ENCODE measurements around the gene DCTN2.
"Not testable (repeated sequence)": the region's sequence is repeated elsewhere in the genome, so short reads cannot be mapped to it uniquely, and the experiment has no call there.

Gene DCTN2

DNA sequence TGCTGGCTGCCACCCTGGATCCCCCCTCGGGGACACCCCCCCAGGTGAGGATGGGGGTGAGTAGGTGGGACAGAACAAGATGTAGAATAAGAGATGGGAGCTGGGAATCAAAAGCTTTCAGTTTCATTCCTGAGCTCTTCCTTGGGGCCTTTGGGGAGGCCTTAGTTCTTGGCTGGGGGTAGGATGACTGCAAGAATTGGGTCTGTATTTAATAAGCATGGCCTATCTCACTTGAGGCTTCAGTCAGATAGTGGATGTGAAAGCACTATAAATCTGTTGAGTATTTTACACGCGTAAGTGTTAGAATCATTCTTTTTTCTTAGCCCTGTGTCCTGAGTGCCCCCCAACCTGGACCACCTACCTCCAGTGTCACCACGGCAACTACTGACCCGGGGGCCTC, 19.8 kb downstream of the DCTN2 start:
- DNase-seq (ENCODE audit: low read depth): no peak

DNA sequence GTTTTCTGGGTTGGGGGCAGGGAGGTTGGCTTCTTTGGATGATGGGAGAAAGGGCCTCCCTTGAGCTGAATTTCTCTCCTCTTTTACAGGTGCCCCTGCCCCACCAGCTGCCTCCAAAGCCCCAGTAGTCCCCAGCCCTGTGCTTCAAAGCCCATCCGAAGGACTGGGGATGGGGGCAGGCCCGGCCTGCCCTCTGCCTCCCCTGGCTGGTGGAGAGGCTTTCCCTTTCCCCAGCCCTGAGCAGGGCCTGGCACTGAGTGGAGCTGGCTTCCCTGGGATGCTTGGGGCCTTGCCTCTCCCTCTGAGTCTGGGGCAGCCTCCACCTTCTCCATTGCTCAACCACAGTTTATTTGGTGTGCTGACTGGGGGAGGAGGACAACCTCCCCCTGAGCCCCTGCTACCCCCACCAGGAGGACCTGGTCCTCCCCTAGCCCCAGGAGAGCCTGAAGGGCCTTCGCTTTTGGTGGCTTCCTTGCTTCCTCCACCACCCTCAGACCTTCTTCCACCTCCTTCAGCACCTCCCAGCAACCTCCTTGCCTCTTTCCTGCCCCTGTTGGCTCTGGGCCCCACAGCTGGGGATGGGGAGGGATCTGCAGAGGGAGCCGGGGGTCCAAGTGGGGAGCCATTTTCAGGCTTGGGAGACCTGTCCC, 20.4 kb downstream of the DCTN2 start:
- no peak for DNase-seq (ENCODE audit: low read depth)

DNA sequence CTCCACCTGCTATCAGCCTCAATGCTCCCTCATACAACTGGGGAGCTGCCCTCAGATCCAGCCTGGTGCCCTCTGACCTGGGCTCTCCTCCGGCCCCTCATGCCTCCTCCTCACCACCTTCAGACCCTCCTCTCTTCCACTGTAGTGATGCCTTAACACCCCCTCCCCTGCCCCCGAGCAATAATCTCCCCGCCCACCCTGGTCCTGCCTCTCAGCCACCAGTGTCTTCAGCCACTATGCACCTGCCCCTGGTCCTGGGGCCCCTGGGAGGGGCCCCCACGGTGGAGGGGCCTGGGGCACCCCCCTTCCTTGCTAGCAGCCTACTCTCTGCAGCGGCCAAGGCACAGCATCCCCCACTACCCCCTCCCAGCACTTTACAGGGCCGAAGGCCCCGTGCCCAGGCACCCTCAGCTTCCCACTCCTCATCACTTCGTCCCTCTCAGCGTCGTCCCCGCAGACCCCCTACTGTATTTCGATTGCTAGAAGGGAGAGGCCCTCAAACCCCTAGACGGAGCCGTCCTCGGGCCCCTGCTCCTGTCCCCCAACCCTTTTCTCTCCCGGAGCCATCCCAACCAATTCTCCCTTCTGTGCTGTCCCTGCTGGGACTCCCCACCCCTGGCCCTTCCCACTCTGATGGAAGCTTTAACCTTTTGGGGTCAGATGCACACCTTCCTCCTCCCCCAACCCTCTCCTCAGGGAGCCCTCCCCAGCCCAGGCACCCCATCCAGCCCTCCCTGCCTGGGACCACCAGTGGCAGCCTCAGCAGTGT, 21.2 kb downstream of the DCTN2 start:
- DNase-seq (ENCODE audit: low read depth): no peak

DNA sequence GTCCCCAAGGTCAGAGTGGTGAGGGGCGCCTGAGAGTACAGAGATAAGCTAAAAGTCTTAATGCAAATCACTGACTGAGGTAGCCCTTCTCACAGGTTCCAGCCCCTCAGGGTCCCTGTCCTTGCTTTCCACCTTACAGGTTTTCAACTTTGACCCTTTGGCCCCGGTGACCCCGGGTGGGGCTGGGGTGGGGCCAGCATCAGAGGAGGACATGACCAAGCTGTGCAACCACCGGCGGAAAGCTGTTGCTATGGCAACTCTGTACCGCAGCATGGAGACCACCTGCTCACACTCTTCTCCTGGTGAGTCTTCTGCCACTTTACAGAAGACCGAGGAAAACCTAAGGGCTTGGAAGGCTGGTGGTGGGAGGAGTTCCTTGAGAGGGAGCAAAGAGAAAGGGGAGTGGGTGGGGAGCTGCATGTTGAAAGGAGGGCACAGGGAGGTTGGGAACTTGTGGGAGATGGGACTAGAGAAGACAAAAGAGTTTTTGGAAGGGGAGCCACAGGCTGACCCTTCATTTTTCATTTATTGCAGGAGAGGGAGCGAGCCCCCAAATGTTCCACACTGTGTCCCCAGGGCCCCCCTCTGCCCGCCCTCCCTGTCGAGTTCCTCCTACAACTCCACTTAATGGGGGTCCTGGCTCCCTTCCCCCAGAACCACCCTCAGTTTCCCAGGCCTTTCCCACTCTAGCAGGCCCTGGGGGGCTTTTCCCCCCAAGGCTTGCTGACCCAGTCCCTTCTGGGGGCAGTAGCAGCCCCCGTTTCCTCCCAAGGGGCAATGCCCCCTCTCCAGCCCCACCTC, 22.0 kb downstream of the DCTN2 start:
- no peak for DNase-seq (ENCODE audit: low read depth)

DNA sequence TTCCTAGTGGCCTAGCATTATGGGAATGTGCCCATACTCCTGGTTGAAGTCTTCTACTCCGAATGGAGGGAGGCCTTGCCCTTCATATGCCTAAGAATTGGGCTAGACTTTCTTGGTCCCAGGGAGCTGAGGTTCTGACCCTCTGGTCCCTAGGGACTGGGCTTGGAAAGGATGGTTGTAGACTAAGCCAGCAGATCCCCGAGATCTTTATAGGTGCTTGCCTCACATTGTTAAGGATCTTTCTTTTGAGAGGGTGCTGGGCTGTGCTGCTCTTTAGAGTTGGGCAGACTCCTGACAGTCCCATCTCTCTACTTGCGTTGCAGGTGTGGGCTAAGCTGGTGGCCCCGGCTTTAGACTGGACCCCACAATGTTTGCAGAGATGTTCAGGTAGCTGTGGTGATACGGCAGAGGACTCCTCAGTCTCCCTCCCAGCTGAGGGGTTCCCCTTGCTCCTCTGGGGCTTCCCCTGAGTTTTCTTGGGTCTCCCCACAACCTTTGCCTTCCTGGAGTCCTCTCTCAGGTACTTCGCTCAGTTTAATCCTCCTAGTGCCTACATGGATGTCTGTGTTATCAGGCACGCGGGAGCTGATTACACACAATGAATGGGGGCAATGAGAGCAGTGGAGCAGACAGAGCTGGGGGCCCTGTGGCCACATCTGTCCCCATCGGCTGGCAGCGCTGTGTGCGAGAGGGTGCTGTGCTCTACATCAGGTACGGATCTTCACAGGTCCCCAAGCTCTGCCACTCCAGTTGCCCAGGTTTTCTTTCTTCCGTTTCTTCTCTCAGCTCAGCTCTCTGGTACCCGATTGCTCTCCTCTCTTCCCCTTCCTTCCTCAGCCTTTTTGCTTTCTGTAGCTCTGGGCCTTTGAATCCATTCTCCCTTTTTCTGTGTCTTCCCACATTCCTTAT, 23.0 kb downstream of the DCTN2 start:
- DNase-seq (ENCODE audit: low read depth): no peak

DNA sequence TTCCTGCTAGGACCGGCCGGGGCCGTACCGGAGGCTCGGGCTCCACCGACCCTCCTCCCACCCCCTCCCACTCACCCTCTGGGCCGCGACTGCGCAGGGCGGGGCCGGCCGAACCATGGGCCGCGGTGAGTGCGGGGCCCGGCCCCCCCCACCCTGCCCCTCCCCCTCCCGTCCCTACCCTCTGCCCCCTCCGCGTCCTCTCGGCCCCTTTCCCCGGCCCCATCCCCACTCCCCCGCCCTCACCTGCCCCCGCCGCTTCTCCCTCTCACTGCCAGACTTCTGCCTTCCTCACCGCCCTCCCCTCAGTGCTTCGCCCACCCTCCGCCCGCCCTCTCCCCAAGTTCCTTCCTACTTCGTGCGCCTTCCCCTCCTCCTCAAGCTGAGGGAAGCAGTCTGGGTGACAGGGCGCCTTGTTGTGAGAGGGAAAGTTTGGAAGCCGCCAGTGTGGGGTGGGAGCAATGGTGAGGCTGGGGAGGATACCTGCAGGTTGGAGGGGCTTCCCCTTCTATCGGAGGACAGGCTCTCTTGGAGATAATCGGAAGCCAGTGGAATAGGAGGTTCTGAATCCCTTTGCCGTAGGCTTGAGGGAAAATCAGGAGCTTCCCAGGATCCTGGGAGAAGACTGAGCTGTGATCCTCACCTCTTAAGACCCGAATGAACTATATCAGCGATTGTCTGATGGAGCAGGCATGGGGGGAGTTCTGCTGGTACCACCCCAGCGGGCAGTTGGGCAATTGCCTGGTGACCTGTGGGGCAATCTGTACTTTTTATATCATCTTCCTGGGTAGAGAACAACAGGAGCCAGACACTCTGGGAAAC, 23.9 kb downstream of the DCTN2 start:
- DNase-seq (ENCODE audit: low read depth): peak; percentile 56

DNA sequence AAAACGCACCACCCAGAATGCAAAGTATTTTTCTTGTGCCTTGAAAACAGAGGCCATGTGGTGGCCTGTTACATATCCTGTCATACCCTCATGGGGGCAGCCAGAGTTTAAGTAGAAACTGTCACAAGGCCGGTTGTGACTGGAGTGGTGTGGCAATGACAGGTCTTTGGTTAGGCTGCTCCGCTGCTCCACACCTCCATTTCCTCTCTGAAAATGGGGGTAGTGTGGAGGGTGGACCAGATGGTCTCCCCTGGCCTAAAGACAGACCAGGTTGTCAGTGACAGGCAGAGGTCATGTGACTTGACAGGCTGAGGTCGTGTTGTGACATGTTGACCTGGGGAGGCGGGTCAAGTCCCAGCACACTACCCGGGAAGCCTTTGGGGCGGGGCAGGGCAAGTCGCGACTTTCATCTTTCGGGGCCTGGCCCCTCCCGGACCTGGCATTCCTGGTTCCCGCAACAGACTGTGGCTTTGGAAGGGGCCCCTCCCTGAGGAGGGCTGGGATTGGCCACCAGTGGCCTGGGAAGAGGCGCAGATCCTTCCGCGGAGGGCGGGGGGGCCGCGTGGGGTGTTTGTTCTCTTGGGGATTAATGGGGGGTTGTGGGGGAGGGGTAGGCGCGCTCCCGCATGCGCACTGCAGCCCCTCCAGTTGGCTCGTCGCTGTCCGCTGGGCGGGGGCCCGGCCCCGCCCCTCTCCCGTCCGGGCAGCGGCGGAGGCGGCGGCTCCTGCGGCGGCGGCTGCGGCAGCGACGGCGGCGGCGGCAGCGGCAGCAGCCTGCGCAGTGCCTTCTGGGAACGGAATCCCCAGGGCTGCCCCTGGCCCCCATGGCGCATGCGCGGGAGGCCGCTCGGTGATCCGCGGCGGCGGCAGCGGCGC, 24.7 kb downstream of the DCTN2 start, which contains the start of gene MBD6:
Gene MBD6, plus strand, starts transcription at position 814 of the 876 bp plus-strand sequence. CDS start 1,480 bp downstream, outside the sequence.
- DNase-seq (ENCODE audit: low read depth): peak; percentile 94

DNA sequence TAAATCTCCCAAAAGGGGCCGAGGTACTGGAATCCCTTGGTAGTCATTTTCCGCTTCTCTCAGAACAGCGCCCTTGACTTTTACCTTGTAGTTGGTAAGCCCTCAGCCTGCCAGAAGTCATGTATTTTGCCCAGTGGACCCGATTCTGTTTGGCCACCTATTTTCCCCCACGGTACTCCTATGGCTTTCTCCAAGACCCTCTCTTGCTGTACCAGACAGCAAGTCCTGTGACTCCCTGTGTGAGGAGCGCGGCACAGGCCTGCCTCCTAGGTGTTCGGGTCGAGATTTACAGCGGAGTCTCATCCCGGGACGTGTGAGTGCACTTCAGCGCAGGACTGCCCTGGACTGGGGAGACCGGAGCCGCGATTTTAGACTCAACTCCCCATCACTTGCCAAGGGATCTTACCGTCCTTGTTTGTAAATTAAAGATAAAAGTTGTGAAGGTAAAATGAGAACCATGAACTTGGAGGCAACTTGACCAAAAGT, 25.4 kb downstream of the DCTN2 start:
- DNase-seq (ENCODE audit: low read depth): no peak

DNA sequence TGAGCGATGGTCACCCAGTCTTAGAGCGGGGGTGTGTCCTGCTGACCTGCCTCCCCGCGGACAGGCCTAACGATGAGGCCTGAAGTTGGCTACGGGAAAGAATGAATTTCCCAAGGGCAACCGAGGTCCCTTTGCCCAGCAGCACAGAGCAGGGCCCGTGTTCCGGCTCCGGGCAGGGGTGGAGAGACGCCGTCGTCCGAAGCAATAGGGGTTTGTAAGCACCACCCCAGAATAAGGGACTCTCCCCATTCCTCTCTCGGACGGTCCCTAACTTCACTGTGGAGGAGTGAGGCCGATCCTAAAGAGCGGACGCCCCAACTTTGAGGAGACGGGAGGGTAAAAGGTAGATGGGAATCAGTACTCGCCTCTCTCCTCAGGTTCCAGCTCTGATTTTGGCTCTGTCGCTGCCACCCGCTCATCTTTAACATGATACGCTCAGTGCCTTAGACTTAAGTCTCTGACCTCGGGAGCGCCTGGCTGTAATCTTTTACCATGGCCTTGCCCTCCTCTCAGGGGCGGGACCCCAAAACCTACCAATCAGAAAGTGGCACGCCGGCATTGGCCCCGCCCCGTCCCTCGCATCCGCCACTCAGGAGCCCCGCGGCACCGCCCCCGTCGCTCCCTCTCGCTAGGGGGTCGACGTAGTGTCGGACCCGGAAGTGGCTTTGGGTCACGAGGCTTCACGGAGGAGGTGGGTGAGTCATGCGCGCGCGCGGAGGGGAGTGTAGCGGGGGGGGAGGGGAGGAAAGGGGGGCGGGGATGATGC, 26.8 kb downstream of the DCTN2 start, which contains the start of gene DDIT3:
Gene DDIT3, minus strand, starts transcription at position 462 of the 766 bp plus-strand sequence. CDS start 3,108 bp downstream, outside the sequence.
- peak; percentile 99 for DNase-seq (ENCODE audit: low read depth)

DNA sequence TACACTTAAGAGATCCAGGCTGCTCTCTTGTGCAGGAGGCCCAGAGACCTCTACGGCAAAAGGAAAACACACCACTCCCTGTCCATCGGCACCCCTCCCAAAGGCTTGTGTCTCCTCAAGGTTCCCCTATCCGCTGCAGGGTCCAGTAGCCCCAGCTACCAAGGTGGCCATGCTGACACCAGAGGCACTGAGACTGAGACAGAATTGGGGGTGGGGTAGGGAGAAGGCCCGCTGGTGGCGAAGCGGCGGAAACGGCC, 27.3 kb downstream of the DCTN2 start:
- DNase-seq (ENCODE audit: low read depth): no peak

DNA sequence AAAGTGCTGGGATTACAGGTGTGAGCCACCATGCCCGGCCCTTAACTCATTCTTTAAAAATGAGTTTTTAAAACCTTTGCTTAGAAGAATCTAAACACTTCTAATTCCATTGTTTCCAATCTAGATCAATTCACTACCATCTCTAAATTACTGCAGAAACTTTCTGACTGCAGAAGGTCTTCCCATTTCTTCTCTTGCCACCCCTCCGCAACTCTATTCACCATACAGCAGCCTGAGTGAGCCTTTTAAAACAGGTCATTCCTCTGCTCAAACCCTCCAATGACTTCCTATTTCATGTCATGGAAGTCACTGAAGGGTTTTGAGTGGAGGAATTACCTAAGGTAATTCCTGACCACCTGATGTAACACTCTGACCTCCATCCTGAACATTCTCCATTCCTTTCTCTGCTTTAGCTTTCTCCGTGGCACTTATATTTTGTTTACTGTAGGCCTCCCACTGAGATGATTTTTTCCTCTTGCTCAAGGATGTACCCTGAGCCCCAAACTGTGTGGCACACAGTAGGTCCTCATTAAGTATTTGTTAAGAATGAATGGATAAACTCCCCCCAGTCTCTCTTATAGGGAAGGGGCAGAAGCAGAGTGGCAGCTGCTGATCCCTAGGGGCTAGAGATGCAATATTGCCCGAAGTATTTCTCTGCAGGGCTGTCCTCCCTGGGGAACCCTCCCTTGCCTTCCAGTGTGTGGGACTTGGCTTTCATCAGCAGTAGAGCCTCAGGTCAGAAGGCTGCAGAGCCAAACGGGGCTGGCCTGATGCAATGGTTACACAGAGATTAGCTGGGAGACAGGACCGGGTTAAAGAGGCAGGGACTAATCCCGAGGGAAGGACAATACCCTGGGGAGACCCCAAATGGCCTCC, 27.8 kb downstream of the DCTN2 start:
- peak; percentile 59 for DNase-seq (ENCODE audit: low read depth)

DNA sequence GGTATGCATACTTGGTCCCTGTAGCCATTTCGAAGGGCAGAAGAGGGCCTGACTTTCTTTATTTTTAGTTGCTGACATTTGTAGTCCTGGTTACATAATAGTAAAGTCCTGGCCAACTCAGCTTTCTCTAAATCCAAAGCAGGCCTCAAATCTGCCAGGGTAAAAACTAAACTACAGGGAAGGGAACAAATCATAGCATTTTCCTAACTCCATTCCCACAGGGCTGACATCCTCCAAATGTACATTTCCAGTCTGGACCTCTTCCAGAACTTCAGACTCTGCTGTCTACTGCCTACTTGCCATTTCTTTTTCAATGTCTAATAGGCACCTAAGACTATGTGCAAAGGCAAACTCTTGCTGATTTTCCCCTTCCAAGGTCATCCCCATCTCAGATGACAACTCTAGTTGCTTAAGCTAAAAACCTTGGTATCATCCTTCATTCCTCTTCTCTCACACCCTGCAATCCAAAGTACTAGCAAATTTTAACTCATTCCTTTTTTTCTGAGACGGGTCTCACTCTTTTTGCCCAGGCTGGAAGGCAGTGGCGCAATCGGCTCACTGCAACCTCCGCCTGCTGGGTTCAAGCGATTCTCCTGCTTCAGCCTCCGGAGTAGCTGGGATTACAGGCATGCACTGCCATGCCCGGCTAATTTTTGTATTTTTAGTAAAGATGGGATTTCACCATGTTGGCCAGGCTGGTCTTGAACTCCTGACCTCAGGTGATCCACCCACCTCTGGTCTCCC, 28.6 kb downstream of the DCTN2 start:
- DNase-seq (ENCODE audit: low read depth): peak; percentile 33

DNA sequence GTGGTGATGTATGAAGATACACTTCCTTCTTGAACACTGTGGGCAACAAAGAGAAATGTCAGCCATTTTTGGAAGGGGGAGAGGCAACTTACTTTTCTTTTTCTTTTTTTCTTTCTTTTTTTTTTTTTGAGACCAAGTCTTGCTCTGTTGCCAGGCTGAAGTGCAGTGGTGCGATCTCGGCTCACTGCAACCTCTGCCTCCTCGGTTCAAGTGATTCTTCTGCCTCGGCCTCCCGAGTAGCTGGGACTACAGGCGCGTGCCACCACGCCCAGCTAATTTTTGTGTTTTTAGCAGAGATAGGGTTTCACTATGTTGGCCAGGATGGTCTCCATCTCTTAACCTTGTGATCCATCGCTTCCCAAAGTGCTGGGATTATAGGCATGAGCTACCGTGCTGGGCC, 29.3 kb downstream of the DCTN2 start:
- not testable (repeated sequence) for DNase-seq (ENCODE audit: low read depth)

DNA sequence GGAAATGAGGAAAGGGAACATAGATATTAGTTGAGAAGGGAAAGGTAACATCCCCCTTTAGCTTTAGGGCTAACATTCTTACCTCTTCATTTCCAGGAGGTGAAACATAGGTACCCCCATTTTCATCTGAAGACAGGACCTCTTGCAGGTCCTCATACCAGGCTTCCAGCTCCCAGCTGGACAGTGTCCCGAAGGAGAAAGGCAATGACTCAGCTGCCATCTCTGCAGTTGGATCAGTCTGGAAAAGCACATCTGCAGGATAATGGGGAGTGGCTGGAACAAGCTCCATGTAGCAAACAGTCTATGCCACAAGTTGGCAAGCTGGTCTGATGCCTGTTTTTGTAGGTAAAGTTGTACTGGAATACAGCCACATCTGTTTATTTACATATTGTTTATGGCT, 29.8 kb downstream of the DCTN2 start:
- peak; percentile 76 for DNase-seq (ENCODE audit: low read depth)

DNA sequence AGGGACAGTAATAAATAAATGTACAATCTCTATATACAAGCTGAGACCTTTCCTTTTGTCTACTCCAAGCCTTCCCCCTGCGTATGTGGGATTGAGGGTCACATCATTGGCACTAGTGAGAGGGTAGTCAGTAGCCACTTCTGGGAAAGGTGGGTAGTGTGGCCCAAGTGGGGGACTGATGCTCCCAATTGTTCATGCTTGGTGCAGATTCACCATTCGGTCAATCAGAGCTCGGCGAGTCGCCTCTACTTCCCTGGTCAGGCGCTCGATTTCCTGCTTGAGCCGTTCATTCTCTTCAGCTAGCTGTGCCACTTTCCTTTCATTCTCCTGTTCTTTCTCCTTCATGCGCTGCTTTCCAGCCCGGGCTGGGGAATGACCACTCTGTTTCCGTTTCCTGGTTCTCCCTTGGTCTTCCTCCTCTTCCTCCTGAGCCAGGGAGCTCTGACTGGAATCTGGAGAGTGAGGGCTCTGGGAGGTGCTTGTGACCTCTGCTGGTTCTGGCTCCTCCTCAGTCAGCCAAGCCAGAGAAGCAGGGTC, 30.3 kb downstream of the DCTN2 start:
- DNase-seq (ENCODE audit: low read depth): no peak

DNA sequence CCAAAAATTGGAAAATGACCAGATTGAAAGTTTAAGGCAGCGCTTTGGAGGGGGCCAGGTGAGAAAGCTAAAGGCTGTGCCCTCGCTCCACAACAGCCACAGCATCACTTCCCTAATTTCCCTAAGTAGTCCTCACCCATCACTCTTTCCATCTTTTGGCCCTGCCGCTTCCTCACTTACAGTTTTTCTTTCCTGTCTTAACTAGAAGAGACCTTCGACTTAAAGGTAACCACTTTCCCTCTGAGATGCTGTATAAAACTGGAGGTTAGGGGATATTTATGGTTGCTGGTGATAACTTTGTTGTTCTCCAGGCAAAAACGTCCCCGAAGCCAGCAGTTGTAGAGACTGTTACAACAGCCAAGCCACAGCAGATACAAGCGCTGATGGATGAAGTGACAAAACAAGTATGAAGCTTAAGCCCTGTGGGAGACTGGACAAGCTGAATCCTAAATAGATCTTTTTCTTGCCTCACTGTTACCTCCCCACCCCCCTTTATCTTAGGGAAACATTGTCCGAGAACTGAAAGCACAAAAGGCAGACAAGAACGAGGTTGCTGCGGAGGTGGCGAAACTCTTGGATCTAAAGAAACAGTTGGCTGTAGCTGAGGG, 31.0 kb downstream of the DCTN2 start:
- no peak for DNase-seq (ENCODE audit: low read depth)
